ENCODE data around the gene SGMS1.

Gene SGMS1

GRCh38 chr10:50636618-50637579 is 13.1 kb upstream of the SGMS1 start:
- DNase-seq (ENCODE audit: low read depth), result no peak

DNA sequence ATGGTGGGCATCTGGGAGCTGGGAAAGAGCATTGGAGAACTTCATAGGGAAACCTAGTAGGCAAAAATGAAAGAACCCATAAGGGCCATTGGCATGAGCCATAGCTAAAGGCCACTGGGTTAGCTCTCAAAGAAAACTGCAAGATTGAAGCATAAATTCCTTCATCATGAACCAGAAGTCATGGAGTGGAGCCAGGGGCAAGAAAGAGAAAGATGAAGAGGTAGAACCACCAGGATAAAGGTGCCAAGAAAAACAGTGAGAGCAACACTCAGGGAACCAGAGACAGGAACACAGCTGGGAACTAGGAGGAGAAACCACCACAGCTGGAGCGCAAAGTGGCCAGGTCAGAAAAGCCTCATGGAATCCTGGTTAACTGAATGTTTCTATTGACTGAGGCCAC is 11.5 kb upstream of the SGMS1 start:
- DNase-seq (ENCODE audit: low read depth), result no peak

- no peak for DNase-seq (ENCODE audit: low read depth)
These were observed 10.7 kb upstream of the SGMS1 start for GRCh38 chr10:50634479-50634878.

GRCh38 chr10:50631052-50631451 is 7.3 kb upstream of the SGMS1 start:
- DNase-seq (ENCODE audit: low read depth), result no peak

- DNase-seq (ENCODE audit: low read depth), result no peak
These were observed 5.9 kb upstream of the SGMS1 start for GRCh38 chr10:50629495-50630122.

- DNase-seq (ENCODE audit: low read depth), result no peak
These were observed 4.1 kb upstream of the SGMS1 start for GRCh38 chr10:50627896-50628295.

DNA sequence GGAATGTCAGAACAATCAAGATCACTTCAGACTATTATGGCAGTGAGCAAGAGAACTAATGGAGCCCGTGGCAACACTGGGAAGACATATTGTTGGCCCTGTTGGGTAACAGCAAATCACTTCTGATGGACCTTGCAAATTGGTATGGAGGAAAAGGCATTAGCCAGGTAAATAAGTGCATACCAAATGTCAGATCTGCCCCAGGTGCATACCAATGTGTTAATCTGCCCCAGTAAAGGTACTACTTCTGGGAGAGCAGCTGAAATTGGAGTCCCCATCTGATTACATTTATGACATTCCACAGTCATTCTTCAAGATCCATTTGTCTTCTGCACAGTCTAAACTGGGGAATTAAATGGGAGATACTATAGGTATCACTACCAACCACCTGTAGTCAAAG is 3.7 kb upstream of the SGMS1 start:
- no peak for DNase-seq (ENCODE audit: low read depth)

DNA sequence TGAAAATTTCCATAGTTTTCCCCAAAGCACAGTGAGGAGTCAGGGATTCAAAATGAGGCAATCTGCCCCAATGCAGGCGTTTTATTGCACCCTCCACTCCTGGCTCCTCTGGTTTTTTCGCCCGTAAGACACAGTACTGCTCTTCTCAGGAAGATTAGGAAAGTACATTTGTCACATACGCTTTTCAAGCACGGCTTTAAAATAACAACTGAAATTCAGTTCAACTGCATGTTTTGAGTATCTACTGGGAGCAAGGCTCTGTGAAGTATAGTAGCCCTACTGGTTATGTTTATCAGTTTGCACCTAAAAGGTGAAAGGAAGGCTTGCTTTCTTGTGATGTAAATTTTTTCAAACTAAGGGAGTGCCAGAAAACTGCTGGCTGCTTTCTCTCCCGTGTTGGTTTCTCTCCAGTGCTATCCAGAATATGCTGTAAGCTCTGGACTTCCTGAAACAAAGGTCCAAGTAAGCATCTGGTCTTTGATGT is 1.9 kb upstream of the SGMS1 start:
- DNase-seq (ENCODE audit: low read depth), result no peak

DNA sequence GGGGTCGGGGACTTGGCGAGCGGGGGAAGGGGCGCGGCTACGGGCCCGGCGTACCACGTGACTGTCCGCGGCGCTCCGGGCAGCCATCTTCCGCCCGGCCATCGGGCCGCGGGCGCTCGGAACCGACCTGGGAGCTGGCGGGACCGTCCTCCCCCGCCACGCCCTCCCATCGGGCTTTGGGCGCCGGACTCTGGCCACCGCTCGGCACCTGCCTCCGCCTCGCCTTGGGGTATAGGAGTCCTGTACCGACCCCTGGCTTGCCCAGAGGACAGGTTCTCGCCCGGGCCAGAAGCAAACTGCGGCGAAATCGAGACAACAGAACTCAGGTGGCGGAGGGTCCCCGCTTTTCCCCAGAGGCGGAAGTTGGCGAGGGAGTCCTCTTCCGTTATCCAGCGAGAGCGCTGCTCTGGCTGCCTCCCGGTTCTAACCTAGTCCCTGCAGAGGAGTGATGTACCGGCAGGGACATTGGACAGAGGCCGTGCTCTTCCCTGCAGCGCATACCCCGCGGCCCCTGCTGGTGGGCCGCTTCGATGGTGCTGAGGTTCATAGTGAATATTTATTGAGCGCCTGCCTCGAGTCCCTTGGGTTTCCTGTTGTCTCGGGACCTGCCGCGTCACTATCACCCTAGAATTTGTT is 1.2 kb upstream of the SGMS1 start:
- DNase-seq (ENCODE audit: low read depth), result no peak

DNA sequence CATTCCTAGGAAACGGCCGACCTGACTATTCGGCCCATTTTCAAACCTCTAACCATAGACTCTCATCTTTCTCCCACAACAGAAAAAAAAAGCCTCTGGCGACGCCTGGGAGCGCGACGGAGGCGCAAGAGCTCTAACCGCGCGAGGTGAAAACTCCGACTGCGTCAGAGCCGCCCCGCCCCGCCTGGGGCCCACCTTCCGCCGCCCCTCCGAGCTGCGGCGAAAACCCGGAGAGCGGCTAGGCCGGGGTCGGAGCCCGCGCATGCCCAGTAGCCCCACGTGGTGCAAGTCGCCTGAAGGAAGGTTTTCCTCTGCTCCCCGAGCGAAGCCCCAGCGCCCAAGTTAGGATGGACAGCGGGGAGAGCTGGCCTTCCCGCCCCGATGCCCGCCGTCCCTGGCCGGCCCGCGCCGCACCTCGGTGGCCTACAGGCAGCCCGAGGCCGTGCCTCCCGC is 683 bp upstream of the SGMS1 start:
- peak; percentile 89 for DNase-seq (ENCODE audit: low read depth)

- no peak for DNase-seq (ENCODE audit: low read depth)
These were observed 772 bp downstream of the SGMS1 start for GRCh38 chr10:50622706-50623662.

GRCh38 chr10:50621968-50622705 is 1.6 kb downstream of the SGMS1 start:
- peak; percentile 92 for DNase-seq (ENCODE audit: low read depth)

DNA sequence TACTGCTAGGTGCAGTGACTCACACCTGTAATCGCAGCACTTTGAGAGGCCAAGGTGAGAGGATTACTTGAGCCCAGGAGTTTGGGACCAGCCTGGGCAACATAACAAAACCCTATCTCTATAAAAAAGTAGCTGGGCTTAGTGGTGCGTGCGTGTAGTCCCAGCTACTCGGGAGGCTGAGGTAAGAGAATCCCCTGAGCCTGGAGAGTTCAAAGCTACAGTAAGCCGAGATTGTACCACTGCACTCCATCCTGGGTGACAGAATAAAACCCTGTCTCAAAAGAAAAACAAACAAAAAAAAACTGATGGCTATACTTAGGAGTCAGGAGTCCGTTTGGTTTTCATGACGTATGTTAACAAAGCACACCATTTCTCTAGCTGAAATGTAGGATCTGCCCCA is 2.9 kb downstream of the SGMS1 start:
- DNase-seq (ENCODE audit: low read depth), result no peak

DNA sequence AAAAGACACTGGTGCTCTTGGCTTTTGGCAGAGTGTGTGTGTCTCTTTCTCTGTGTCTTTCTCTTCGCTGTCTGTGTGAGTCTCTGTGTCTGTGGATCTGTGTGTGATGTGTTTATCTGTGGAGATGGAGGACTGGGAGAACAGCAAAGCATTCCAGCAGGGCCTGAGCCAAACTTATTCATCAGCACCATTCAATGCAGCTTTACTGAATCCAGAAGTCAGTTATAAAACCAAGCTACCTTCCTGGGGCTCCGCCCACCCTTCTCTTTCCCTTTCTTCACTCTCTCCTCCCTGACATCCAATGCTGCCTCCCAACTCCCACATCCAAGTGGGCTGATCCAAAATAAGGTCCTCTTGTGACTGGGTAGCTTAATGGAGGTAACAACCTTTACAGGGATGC is 3.9 kb downstream of the SGMS1 start:
- DNase-seq (ENCODE audit: low read depth), result no peak

GRCh38 chr10:50619166-50619565 is 4.6 kb downstream of the SGMS1 start:
- no peak for DNase-seq (ENCODE audit: low read depth)

DNA sequence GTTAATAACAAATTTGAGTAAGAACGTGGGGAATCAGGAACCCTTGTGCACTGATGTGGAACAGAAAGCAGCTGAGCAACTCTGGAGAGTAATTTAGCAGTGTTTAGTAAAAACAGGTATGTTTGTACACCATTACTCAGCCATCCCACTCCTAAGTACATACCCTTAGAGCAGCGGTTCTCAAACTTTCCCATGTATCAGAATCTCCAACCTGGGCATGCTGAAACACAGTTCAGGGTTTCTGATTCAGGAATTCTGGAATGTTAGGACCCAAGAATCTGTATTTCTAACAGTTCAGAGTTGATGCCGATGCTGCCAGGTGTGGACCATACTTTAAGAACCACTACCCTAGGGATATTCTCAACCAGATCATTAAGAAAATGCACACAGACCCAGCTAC is 5.1 kb downstream of the SGMS1 start:
- no peak for DNase-seq (ENCODE audit: low read depth)

- no peak for DNase-seq (ENCODE audit: low read depth)
These were observed 8.1 kb downstream of the SGMS1 start for GRCh38 chr10:50615658-50616057.

DNA sequence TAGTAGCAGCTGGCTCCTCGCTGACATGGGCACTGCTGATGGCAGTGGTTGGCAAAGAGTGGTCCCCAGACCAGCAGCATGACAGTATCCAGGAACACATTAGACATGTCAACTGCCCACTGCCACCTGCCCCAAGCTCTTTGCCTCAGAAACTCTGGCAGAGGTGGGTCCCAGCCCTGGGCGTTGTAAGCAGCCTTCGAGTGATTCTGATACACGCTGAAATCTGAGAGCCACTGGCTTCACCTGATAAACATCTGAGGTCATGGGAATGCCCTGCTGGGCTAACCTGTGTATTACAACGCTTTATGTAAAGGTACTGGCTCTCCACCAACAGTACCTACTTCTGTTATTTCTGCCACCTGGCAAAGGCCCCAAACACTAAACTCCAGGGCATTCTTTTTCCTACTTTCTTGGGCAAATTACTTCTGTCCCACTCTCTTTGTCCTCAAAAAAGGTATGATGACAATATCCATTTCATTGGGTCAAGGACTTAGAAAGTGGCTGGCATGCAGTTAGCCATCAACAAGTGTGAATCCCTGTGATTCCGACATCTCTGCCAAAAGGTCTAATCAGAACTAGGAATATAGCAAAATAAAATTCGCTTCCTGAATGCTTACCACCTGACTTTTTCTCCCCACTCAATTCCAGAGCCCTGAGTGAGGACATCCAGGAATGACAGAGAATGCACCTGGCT is 9.2 kb downstream of the SGMS1 start:
- no peak for DNase-seq (ENCODE audit: low read depth)

- DNase-seq (ENCODE audit: low read depth), result no peak
These were observed 9.9 kb downstream of the SGMS1 start for GRCh38 chr10:50613726-50614443.

DNA sequence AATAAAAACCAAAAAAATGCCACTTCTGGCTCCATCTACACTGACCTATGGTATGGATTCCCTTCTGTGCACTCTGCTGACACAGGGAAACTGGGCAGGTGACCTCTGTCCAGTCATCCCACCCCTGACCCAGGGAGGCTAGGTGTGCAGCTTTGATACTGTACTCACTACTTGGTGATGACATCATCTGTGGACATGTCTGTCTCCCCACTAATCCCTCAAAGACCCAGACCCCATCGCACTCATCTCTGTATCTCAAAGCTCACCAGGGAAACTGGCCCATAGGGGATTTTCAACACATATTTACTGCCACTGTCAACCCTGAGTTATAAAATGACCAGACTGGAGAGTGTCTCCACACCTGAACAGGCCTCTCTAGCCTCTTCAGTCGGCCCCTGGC is 10.6 kb downstream of the SGMS1 start:
- DNase-seq (ENCODE audit: low read depth), result no peak

Data from GM04504 (cell line).